ENCODE measurements around the gene AASDHPPT. TPM values are rescaled to one million over a fixed set of nuclear protein-coding genes. Genes with fewer than 3 reads are reported as not detected.

AASDHPPT gene
- polyA plus RNA-seq, 1 donor from 2014 or later, result 322 TPM

GRCh38 chr11:106087815-106088435 lies 10.5 kb downstream of the AASDHPPT start:
- peaks cover 68% of the 10 kb centered on the region for H3K79me2 ChIP-seq (replicated peaks; ENCODE audit: insufficient read depth, low read length)

GRCh38 chr11:106088896-106089295 lies 11.4 kb downstream of the AASDHPPT start:
- Histone ChIP-seq H3K27ac (ENCODE audit: low read length) (no peak overlapping the region), H3K4me3 (ENCODE audit: low read length) (no peak overlapping the region), H3K9me3 (ENCODE audit: low read length) (no peaks in the 10 kb centered on the region), H3K4me2 (ENCODE audit: low read length) (no peak overlapping the region), H3K27me3 (ENCODE audit: insufficient read depth, low read depth, low read length) (no peaks in the 10 kb centered on the region), H3K9ac (ENCODE audit: low read length) (no peak overlapping the region), H2AFZ (ENCODE audit: low read depth, low read length) (no peak overlapping the region), H3K79me2 (replicated peaks; ENCODE audit: insufficient read depth, low read length) (peaks cover 59% of the 10 kb centered on the region), H4K20me1 (ENCODE audit: insufficient read depth) (peaks cover 6% of the 10 kb centered on the region), H3F3A (ENCODE audit: insufficient read depth, low read length, poor library complexity, severe bottlenecking) (no peaks in the 10 kb centered on the region), H3K36me3 (ENCODE audit: insufficient read depth, low read length) (no peaks in the 10 kb centered on the region), H3K9me2 (ENCODE audit: insufficient read depth, low read length) (no peaks in the 10 kb centered on the region)
- TF ChIP-seq EZH2 (IDR thresholded peaks at IDR 0.05; ENCODE audit: borderline replicate concordance, insufficient read depth, low read length, poor library complexity, severe bottlenecking) (no peak), REST (IDR thresholded peaks at IDR 0.05; ENCODE audit: borderline replicate concordance) (no peak), TAF1 (IDR thresholded peaks at IDR 0.05; ENCODE audit: low read depth) (no peak), RAD21 (conservative IDR thresholded peaks at IDR 0.05) (no peak), MXI1 (conservative IDR thresholded peaks at IDR 0.05; ENCODE audit: poor library complexity, severe bottlenecking) (no peak)

More at GRCh38 chr11:106087815-106088435, 10.5 kb downstream of the AASDHPPT start:
- Histone ChIP-seq H3K9me2 (ENCODE audit: insufficient read depth, low read length) (no peaks in the 10 kb centered on the region), H3K4me2 (ENCODE audit: low read length) (peak overlapping the region; percentile 8), H3F3A (ENCODE audit: insufficient read depth, low read length, poor library complexity, severe bottlenecking) (no peaks in the 10 kb centered on the region), H4K20me1 (ENCODE audit: insufficient read depth) (peaks cover 6% of the 10 kb centered on the region), H3K27me3 (ENCODE audit: insufficient read depth, low read depth, low read length) (no peaks in the 10 kb centered on the region), H3K9me3 (ENCODE audit: low read length) (no peaks in the 10 kb centered on the region), H3K9ac (ENCODE audit: low read length) (no peak overlapping the region), H3K27ac (ENCODE audit: low read length) (no peak overlapping the region), H3K36me3 (ENCODE audit: insufficient read depth, low read length) (no peaks in the 10 kb centered on the region), H2AFZ (ENCODE audit: low read depth, low read length) (no peak overlapping the region), H3K4me3 (ENCODE audit: low read length) (no peak overlapping the region)
- no peak for TF ChIP-seq EZH2 (IDR thresholded peaks at IDR 0.05; ENCODE audit: borderline replicate concordance, insufficient read depth, low read length, poor library complexity, severe bottlenecking)
- TF ChIP-seq RAD21 (conservative IDR thresholded peaks at IDR 0.05), result peak; percentile 82
- TF ChIP-seq CTCF (IDR thresholded peaks at IDR 0.05; ENCODE audit: poor library complexity, severe bottlenecking), result peak; percentile 85
- TF ChIP-seq SMC3 (conservative IDR thresholded peaks at IDR 0.05; ENCODE audit: poor library complexity), result peak; percentile 80

Measured in neural cell (in vitro differentiated cells).